ENCODE data around the gene SRD5A1. TPM values are rescaled to one million over a fixed set of nuclear protein-coding genes. Genes with fewer than 3 reads are reported as not detected.

The SRD5A1 gene
- total and polyA plus RNA-seq, 2 experiments from 2014 or later, result 18.2 to 87.3 TPM

DNA sequence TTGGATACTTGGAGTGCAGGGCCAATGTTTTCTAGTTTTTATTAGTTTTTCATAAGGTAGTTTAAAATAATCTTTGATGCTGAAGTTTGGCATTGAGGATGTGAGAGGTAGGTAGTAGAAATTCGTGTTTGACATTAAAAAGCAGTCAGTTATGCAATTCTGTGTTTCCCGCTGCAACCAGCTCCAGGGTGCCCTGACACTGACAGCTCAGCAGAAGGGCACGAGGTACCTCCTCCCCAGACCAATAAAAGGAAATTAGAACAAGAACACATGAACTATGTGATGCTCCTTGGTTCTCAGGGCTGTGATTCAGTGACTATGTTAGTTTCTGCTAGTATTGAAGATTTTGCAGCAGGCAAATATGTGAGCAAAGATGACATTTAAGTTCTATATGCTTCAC lies 40.6 kb upstream of the SRD5A1 start (continued):
- TF ChIP-seq, protein P1, sequence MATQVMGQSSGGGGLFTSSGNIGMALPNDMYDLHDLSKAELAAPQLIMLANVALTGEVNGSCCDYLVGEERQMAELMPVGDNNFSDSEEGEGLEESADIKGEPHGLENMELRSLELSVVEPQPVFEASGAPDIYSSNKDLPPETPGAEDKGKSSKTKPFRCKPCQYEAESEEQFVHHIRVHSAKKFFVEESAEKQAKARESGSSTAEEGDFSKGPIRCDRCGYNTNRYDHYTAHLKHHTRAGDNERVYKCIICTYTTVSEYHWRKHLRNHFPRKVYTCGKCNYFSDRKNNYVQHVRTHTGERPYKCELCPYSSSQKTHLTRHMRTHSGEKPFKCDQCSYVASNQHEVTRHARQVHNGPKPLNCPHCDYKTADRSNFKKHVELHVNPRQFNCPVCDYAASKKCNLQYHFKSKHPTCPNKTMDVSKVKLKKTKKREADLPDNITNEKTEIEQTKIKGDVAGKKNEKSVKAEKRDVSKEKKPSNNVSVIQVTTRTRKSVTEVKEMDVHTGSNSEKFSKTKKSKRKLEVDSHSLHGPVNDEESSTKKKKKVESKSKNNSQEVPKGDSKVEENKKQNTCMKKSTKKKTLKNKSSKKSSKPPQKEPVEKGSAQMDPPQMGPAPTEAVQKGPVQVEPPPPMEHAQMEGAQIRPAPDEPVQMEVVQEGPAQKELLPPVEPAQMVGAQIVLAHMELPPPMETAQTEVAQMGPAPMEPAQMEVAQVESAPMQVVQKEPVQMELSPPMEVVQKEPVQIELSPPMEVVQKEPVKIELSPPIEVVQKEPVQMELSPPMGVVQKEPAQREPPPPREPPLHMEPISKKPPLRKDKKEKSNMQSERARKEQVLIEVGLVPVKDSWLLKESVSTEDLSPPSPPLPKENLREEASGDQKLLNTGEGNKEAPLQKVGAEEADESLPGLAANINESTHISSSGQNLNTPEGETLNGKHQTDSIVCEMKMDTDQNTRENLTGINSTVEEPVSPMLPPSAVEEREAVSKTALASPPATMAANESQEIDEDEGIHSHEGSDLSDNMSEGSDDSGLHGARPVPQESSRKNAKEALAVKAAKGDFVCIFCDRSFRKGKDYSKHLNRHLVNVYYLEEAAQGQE (IDR thresholded peaks at IDR 0.05; ENCODE audit: unreplicated experiment), result no peak
- TF ChIP-seq POLR2AphosphoS5 (IDR thresholded peaks at IDR 0.05; ENCODE audit: low read depth), result no peak
- no peak for TF ChIP-seq ZNF331 (CRISPR knock-in tag; IDR thresholded peaks at IDR 0.05; ENCODE audit: low read depth)

DNA sequence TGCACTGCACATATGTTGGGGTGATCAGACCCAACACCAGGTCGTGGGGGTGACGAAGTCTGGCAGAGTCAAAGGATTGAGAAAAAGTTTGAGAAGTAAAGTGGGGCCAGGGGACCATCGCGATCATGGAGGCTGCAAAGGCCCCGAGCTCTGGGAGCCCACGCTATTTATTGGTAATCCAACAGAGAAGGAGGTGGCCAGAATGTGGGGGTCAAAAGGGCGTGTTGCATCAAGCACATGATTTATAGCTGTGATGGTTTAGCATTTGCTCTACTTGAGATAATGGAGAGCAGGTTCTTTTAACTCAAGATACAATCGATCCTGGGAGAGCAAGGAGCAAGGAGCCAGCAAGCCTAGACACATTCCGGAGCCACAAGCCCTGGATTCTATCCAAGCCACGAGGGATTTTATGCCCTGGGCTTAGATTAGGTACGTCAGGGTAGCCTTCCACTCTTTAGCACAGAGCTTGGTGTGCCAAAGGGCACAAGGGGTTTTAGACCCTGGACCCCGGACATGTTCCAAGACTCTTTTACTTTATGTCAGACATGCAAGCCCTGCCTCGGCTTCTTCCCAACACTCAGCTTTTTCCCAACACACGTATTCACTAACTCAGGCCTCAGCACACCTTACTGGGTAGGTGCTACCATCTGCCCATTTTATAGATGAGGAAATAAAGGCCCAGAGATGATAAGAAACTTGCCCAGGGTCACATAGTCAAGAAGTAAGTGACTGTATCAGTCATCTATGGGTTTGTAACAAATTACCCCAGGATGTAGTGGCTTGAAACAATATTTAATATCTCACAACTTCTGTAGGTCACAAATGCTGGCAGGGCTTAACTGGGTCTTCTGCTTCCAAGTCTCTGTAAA lies 39.9 kb upstream of the SRD5A1 start:
- H3F3A ChIP-seq (replicated peaks; ENCODE audit: low read depth), result no peaks in the 10 kb centered on the region
- no peak for TF ChIP-seq CREB1 (CRISPR knock-in tag; IDR thresholded peaks at IDR 0.05; ENCODE audit: low read depth)
- no peak for TF ChIP-seq EZH2 (IDR thresholded peaks at IDR 0.05; ENCODE audit: low read depth, unreplicated experiment)
- no peaks in the 10 kb centered on the region for H3K4me1 ChIP-seq (ENCODE audit: insufficient read depth)
- no peak for DNase-seq (ENCODE audit: low spot score)
- no peak overlapping the region for H2AFZ ChIP-seq
- H3K27ac ChIP-seq (ENCODE audit: low read depth), result no peak overlapping the region
- H3K9me2 ChIP-seq (ENCODE audit: insufficient read depth), result no peaks in the 10 kb centered on the region
- H3K9me3 Mint-ChIP-seq, result no peaks in the 10 kb centered on the region
- peaks cover 21% of the 10 kb centered on the region for H3K36me3 Mint-ChIP-seq (ENCODE audit: low read depth)
- peaks cover 2% of the 10 kb centered on the region for H3K27me3 Mint-ChIP-seq (ENCODE audit: insufficient read depth, low read depth, poor library complexity)
- H3K4me3 Mint-ChIP-seq, result no peak overlapping the region
- no peaks in the 10 kb centered on the region for H3K79me2 ChIP-seq (replicated peaks; ENCODE audit: insufficient read depth)
- no peak overlapping the region for H3K27ac Mint-ChIP-seq
- H3K4me2 ChIP-seq, result no peak overlapping the region
- no peaks in the 10 kb centered on the region for H3K36me3 ChIP-seq (ENCODE audit: insufficient read depth)
- 0 out of 2 replicates have a peak, but pooled peaks cover 6% of the 10 kb centered on the region for H4K20me1 ChIP-seq (replicated peaks; ENCODE audit: insufficient read depth)
- peaks cover 4% of the 10 kb centered on the region; the same call in 2 of the 3 replicates for H3K4me1 Mint-ChIP-seq
- ATAC-seq, result no peak
- H3K27me3 ChIP-seq (ENCODE audit: insufficient read depth), result no peaks in the 10 kb centered on the region
- H3K4me3 ChIP-seq, result no peak overlapping the region

DNA sequence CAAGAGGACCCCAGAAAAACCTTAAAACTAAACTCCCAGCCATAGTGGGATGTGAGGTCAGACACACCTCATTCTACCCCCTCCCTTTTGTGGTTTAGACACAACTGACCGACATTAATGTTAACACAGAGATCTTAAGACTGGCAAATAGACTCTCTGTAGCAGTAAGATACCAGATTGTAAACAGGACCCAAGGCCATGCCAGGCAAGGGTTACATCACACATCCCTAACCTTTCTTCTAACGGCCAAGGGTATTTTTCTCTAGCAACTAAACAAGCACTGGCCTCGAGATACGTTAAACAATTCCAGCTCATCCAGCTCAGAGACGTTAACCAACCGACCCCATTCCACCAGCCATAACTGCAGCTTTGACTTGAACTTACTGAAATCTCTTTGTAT lies 39.2 kb upstream of the SRD5A1 start:
- Histone ChIP-seq H2AFZ (no peak overlapping the region), H4K20me1 (replicated peaks; ENCODE audit: insufficient read depth) (0 out of 2 replicates have a peak, but pooled peaks cover 9% of the 10 kb centered on the region), H3K9me2 (ENCODE audit: insufficient read depth) (no peaks in the 10 kb centered on the region), H3K27me3 (ENCODE audit: insufficient read depth) (no peaks in the 10 kb centered on the region), H3K4me1 (ENCODE audit: insufficient read depth) (no peaks in the 10 kb centered on the region), H3K4me2 (no peak overlapping the region), H3F3A (replicated peaks; ENCODE audit: low read depth) (no peaks in the 10 kb centered on the region), H3K4me3 (no peak overlapping the region), H3K27ac (ENCODE audit: low read depth) (no peak overlapping the region), H3K79me2 (replicated peaks; ENCODE audit: insufficient read depth) (no peaks in the 10 kb centered on the region), H3K36me3 (ENCODE audit: insufficient read depth) (peaks cover 5% of the 10 kb centered on the region; the same call in 1 of the 2 replicates)
- Mint-ChIP-seq H3K9me3 (no peaks in the 10 kb centered on the region), H3K4me1 (peaks cover 4% of the 10 kb centered on the region; the same call in 2 of the 3 replicates), H3K27me3 (ENCODE audit: insufficient read depth, low read depth, poor library complexity) (peaks cover 2% of the 10 kb centered on the region), H3K4me3 (no peak overlapping the region), H3K36me3 (ENCODE audit: low read depth) (peaks cover 28% of the 10 kb centered on the region), H3K27ac (no peak overlapping the region)
- DNase-seq (ENCODE audit: low spot score) (no peak), ATAC-seq (no peak)
- no peak for TF ChIP-seq STAT1 (IDR thresholded peaks at IDR 0.05; ENCODE audit: unreplicated experiment)
- TF ChIP-seq ZNF114 (CRISPR knock-in tag; IDR thresholded peaks at IDR 0.05), result no peak
- TF ChIP-seq, protein P2, sequence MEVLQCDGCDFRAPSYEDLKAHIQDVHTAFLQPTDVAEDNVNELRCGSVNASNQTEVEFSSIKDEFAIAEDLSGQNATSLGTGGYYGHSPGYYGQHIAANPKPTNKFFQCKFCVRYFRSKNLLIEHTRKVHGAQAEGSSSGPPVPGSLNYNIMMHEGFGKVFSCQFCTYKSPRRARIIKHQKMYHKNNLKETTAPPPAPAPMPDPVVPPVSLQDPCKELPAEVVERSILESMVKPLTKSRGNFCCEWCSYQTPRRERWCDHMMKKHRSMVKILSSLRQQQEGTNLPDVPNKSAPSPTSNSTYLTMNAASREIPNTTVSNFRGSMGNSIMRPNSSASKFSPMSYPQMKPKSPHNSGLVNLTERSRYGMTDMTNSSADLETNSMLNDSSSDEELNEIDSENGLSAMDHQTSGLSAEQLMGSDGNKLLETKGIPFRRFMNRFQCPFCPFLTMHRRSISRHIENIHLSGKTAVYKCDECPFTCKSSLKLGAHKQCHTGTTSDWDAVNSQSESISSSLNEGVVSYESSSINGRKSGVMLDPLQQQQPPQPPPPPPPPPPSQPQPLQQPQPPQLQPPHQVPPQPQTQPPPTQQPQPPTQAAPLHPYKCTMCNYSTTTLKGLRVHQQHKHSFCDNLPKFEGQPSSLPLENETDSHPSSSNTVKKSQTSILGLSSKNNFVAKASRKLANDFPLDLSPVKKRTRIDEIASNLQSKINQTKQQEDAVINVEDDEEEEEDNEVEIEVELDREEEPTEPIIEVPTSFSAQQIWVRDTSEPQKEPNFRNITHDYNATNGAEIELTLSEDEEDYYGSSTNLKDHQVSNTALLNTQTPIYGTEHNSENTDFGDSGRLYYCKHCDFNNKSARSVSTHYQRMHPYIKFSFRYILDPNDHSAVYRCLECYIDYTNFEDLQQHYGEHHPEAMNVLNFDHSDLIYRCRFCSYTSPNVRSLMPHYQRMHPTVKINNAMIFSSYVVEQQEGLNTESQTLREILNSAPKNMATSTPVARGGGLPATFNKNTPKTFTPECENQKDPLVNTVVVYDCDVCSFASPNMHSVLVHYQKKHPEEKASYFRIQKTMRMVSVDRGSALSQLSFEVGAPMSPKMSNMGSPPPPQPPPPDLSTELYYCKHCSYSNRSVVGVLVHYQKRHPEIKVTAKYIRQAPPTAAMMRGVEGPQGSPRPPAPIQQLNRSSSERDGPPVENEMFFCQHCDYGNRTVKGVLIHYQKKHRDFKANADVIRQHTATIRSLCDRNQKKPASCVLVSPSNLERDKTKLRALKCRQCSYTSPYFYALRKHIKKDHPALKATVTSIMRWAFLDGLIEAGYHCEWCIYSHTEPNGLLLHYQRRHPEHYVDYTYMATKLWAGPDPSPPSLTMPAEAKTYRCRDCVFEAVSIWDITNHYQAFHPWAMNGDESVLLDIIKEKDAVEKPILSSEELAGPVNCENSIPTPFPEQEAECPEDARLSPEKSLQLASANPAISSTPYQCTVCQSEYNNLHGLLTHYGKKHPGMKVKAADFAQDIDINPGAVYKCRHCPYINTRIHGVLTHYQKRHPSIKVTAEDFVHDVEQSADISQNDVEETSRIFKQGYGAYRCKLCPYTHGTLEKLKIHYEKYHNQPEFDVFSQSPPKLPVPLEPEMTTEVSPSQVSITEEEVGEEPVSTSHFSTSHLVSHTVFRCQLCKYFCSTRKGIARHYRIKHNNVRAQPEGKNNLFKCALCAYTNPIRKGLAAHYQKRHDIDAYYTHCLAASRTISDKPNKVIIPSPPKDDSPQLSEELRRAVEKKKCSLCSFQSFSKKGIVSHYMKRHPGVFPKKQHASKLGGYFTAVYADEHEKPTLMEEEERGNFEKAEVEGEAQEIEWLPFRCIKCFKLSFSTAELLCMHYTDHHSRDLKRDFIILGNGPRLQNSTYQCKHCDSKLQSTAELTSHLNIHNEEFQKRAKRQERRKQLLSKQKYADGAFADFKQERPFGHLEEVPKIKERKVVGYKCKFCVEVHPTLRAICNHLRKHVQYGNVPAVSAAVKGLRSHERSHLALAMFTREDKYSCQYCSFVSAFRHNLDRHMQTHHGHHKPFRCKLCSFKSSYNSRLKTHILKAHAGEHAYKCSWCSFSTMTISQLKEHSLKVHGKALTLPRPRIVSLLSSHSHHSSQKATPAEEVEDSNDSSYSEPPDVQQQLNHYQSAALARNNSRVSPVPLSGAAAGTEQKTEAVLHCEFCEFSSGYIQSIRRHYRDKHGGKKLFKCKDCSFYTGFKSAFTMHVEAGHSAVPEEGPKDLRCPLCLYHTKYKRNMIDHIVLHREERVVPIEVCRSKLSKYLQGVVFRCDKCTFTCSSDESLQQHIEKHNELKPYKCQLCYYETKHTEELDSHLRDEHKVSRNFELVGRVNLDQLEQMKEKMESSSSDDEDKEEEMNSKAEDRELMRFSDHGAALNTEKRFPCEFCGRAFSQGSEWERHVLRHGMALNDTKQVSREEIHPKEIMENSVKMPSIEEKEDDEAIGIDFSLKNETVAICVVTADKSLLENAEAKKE (CRISPR knock-in tag; IDR thresholded peaks at IDR 0.05), result no peak
